HG03095 (cell line): ENCODE results near the gene CYP2C9.

ENCODE experiments used
- ATAC-seq: cut with Tn5 transposase; IDR thresholded peaks from one replicate; pipeline ENCODE4 v1.9.1; 2021; ENCODE audit warnings: moderate library complexity; ENCODE audit not compliant: unreplicated experiment

Gene CYP2C9

GRCh38 chr10:95035332-95036295 is 97.2 kb downstream of the CYP2C9 start:
- no peak for ATAC-seq

DNA sequence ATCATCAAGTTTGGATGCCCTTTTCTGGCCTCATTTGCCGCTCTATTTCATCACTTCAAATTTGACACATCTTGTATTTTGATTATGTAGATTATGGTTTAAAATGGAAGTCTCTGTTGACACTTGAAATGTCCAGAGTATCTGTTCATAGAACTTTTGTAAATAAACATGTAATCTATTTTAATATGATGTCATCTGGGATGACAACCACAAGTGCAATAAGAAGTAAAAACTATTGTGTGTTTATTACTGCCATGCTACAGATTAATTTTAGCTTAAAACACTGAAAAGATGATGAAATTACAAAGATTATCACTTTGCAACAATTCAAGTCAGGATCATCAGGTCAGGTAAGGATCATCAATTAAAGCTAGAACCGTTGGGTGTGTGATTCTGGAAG is 100.8 kb downstream of the CYP2C9 start:
- ATAC-seq: no peak
